ENCODE data around the gene CELSR3. TPM values are rescaled to one million over a fixed set of nuclear protein-coding genes. Genes with fewer than 3 reads are reported as not detected.

Gene CELSR3
- total and polyA plus RNA-seq, 3 experiments from 2014 or later = 0.41 to 19.3 (median 19.3) TPM

GRCh38 chr3:48595075-48595525 is 67.6 kb downstream of the CELSR3 start, which contains the start of gene COL7A1:
Gene COL7A1, minus strand, starts transcription at chr3:48595329. Its CDS starts 170 bp downstream, at chr3:48595159.
- Mint-ChIP-seq H3K27ac (peak within 1 kb of the TSS in 1 of 8 donors; percentile 94), H3K4me1 (peaks cover 0 to 11% (median 2%) of the 10 kb centered on the region in 3 donors), H3K9me3 (no peaks in the 10 kb centered on the region), H3K4me3 (peak within 1 kb of the TSS in 1 of 7 donors; percentile 23), H3K36me3 (peaks cover 0 to 33% (median 5%) of the 10 kb centered on the region in 3 donors), H3K27me3 (peaks cover 15 to 38% of the 10 kb centered on the region in 2 donors)
- ChIA-PET POLR2A (no interaction called here), CTCF (no interaction called here)
- Histone ChIP-seq H3K4me3 (ENCODE audit: low read length) (no peak within 1 kb of the TSS), H3K27ac (ENCODE audit: low read depth, low read length) (no peak within 1 kb of the TSS), H3K27me3 (ENCODE audit: insufficient read depth, low read length, poor library complexity, severe bottlenecking) (no peaks in the 10 kb centered on the region), H3K36me3 (ENCODE audit: insufficient read depth, low read length) (peaks cover 11% of the 10 kb centered on the region), H3K4me1 (ENCODE audit: insufficient read depth, low read length) (no peaks in the 10 kb centered on the region), H3K9me3 (ENCODE audit: low read length) (no peaks in the 10 kb centered on the region)
- no peak for DNase-seq

GRCh38 chr3:48594417-48595049 is 68.2 kb downstream of the CELSR3 start:
- Mint-ChIP-seq H3K36me3 (peaks cover 0 to 27% (median 4%) of the 10 kb centered on the region in 3 donors), H3K9me3 (no peaks in the 10 kb centered on the region), H3K27ac (no peak overlapping the region), H3K4me3 (peak overlapping the region in 1 of 7 donors; percentile 23), H3K27me3 (peaks cover 17 to 42% of the 10 kb centered on the region in 2 donors), H3K4me1 (peaks cover 0 to 11% (median 2%) of the 10 kb centered on the region in 3 donors)
- no peak for DNase-seq
- H3K36me3 ChIP-seq (ENCODE audit: insufficient read depth, low read length) = peaks cover 5% of the 10 kb centered on the region
- no peak overlapping the region for H3K4me3 ChIP-seq (ENCODE audit: low read length)
- H3K27ac ChIP-seq (ENCODE audit: low read depth, low read length) = no peak overlapping the region
- POLR2A ChIA-PET = no interaction called here
- H3K4me1 ChIP-seq (ENCODE audit: insufficient read depth, low read length) = no peaks in the 10 kb centered on the region
- CTCF ChIA-PET = no interaction called here
- no peaks in the 10 kb centered on the region for H3K27me3 ChIP-seq (ENCODE audit: insufficient read depth, low read length, poor library complexity, severe bottlenecking)
- no peaks in the 10 kb centered on the region for H3K9me3 ChIP-seq (ENCODE audit: low read length)

GRCh38 chr3:48593337-48593736 is 69.3 kb downstream of the CELSR3 start:
- H3K27ac Mint-ChIP-seq = no peak overlapping the region
- Histone ChIP-seq H3K4me3 (ENCODE audit: low read length) (no peak overlapping the region), H3K27me3 (ENCODE audit: insufficient read depth, low read length, poor library complexity, severe bottlenecking) (no peaks in the 10 kb centered on the region), H3K27ac (ENCODE audit: low read depth, low read length) (no peak overlapping the region), H3K4me1 (ENCODE audit: insufficient read depth, low read length) (no peaks in the 10 kb centered on the region), H3K9me3 (ENCODE audit: low read length) (no peaks in the 10 kb centered on the region), H3K36me3 (ENCODE audit: insufficient read depth, low read length) (no peaks in the 10 kb centered on the region)
- peaks cover 23 to 51% of the 10 kb centered on the region in 2 donors for H3K27me3 Mint-ChIP-seq
- H3K9me3 Mint-ChIP-seq = no peaks in the 10 kb centered on the region
- ChIA-PET CTCF (no interaction called here), POLR2A (no interaction called here)
- no peak for DNase-seq
- H3K4me3 Mint-ChIP-seq = no peak overlapping the region
- peaks cover 0 to 11% (median 2%) of the 10 kb centered on the region in 3 donors for H3K4me1 Mint-ChIP-seq
- peaks cover 0 to 16% (median 1%) of the 10 kb centered on the region in 3 donors for H3K36me3 Mint-ChIP-seq

GRCh38 chr3:48592519-48593087 is 70.1 kb downstream of the CELSR3 start:
- ChIA-PET CTCF (no interaction called here), POLR2A (no interaction called here)
- no peak overlapping the region for H3K27ac Mint-ChIP-seq
- no peaks in the 10 kb centered on the region for H3K36me3 ChIP-seq (ENCODE audit: insufficient read depth, low read length)
- peaks cover 27 to 59% of the 10 kb centered on the region in 2 donors for H3K27me3 Mint-ChIP-seq
- peaks cover 0 to 11% (median 2%) of the 10 kb centered on the region in 3 donors for H3K4me1 Mint-ChIP-seq
- H3K4me3 ChIP-seq (ENCODE audit: low read length) = no peak overlapping the region
- H3K9me3 Mint-ChIP-seq = no peaks in the 10 kb centered on the region
- H3K36me3 Mint-ChIP-seq = peaks cover 0 to 8% (median 0%) of the 10 kb centered on the region in 3 donors
- H3K4me3 Mint-ChIP-seq = no peak overlapping the region
- H3K27me3 ChIP-seq (ENCODE audit: insufficient read depth, low read length, poor library complexity, severe bottlenecking) = no peaks in the 10 kb centered on the region
- DNase-seq = no peak
- H3K9me3 ChIP-seq (ENCODE audit: low read length) = no peaks in the 10 kb centered on the region
- no peak overlapping the region for H3K27ac ChIP-seq (ENCODE audit: low read depth, low read length)
- H3K4me1 ChIP-seq (ENCODE audit: insufficient read depth, low read length) = no peaks in the 10 kb centered on the region

- H3K4me3 Mint-ChIP-seq = no peak overlapping the region
- ChIA-PET POLR2A (no interaction called here), CTCF (no interaction called here)
- no peaks in the 10 kb centered on the region for H3K4me1 ChIP-seq (ENCODE audit: insufficient read depth, low read length)
- no peaks in the 10 kb centered on the region for H3K9me3 ChIP-seq (ENCODE audit: low read length)
- H3K36me3 ChIP-seq (ENCODE audit: insufficient read depth, low read length) = no peaks in the 10 kb centered on the region
- no peaks in the 10 kb centered on the region for H3K9me3 Mint-ChIP-seq
- no peak overlapping the region for H3K4me3 ChIP-seq (ENCODE audit: low read length)
- peaks cover 0 to 11% (median 2%) of the 10 kb centered on the region in 3 donors for H3K4me1 Mint-ChIP-seq
- no peak for DNase-seq
- no peak overlapping the region for H3K27ac ChIP-seq (ENCODE audit: low read depth, low read length)
- H3K27me3 Mint-ChIP-seq = peaks cover 27 to 63% of the 10 kb centered on the region in 2 donors
- peaks cover 0 to 2% (median 0%) of the 10 kb centered on the region in 3 donors for H3K36me3 Mint-ChIP-seq
- no peaks in the 10 kb centered on the region for H3K27me3 ChIP-seq (ENCODE audit: insufficient read depth, low read length, poor library complexity, severe bottlenecking)
- no peak overlapping the region for H3K27ac Mint-ChIP-seq
These were observed 70.7 kb downstream of the CELSR3 start for GRCh38 chr3:48591886-48592518.

- CTCF ChIA-PET = no interaction called here
- Mint-ChIP-seq H3K27ac (no peak overlapping the region), H3K36me3 (no peaks in the 10 kb centered on the region), H3K27me3 (peaks cover 27 to 67% of the 10 kb centered on the region in 2 donors), H3K9me3 (no peaks in the 10 kb centered on the region), H3K4me1 (peaks cover 0 to 11% (median 2%) of the 10 kb centered on the region in 3 donors), H3K4me3 (no peak overlapping the region)
- DNase-seq = no peak
- H3K27me3 ChIP-seq (ENCODE audit: insufficient read depth, low read length, poor library complexity, severe bottlenecking) = no peaks in the 10 kb centered on the region
- H3K4me3 ChIP-seq (ENCODE audit: low read length) = no peak overlapping the region
- H3K27ac ChIP-seq (ENCODE audit: low read depth, low read length) = no peak overlapping the region
- no peaks in the 10 kb centered on the region for H3K4me1 ChIP-seq (ENCODE audit: insufficient read depth, low read length)
- POLR2A ChIA-PET = no interaction called here
- H3K9me3 ChIP-seq (ENCODE audit: low read length) = no peaks in the 10 kb centered on the region
- H3K36me3 ChIP-seq (ENCODE audit: insufficient read depth, low read length) = no peaks in the 10 kb centered on the region
These were observed 71.2 kb downstream of the CELSR3 start for GRCh38 chr3:48591436-48591835.

GRCh38 chr3:48588230-48588629 is 74.5 kb downstream of the CELSR3 start:
- no peak for DNase-seq
- ChIA-PET POLR2A (no interaction called here), CTCF (no interaction called here)
- H3K36me3 Mint-ChIP-seq = no peaks in the 10 kb centered on the region
- no peaks in the 10 kb centered on the region for H3K4me1 Mint-ChIP-seq
- Histone ChIP-seq H3K27ac (ENCODE audit: low read depth, low read length) (no peak overlapping the region), H3K4me1 (ENCODE audit: insufficient read depth, low read length) (no peaks in the 10 kb centered on the region), H3K9me3 (ENCODE audit: low read length) (no peaks in the 10 kb centered on the region), H3K36me3 (ENCODE audit: insufficient read depth, low read length) (no peaks in the 10 kb centered on the region), H3K27me3 (ENCODE audit: insufficient read depth, low read length, poor library complexity, severe bottlenecking) (no peaks in the 10 kb centered on the region), H3K4me3 (ENCODE audit: low read length) (no peak overlapping the region)
- no peak overlapping the region for H3K27ac Mint-ChIP-seq
- peaks cover 23 to 51% of the 10 kb centered on the region in 2 donors for H3K27me3 Mint-ChIP-seq
- H3K9me3 Mint-ChIP-seq = no peaks in the 10 kb centered on the region
- H3K4me3 Mint-ChIP-seq = no peak overlapping the region

GRCh38 chr3:48587686-48588085 is 75.0 kb downstream of the CELSR3 start:
- Histone ChIP-seq H3K36me3 (ENCODE audit: insufficient read depth, low read length) (no peaks in the 10 kb centered on the region), H3K27ac (ENCODE audit: low read depth, low read length) (no peak overlapping the region), H3K27me3 (ENCODE audit: insufficient read depth, low read length, poor library complexity, severe bottlenecking) (no peaks in the 10 kb centered on the region), H3K9me3 (ENCODE audit: low read length) (no peaks in the 10 kb centered on the region), H3K4me3 (ENCODE audit: low read length) (no peak overlapping the region), H3K4me1 (ENCODE audit: insufficient read depth, low read length) (no peaks in the 10 kb centered on the region)
- H3K27me3 Mint-ChIP-seq = peaks cover 17 to 46% of the 10 kb centered on the region in 2 donors
- H3K4me1 Mint-ChIP-seq = no peaks in the 10 kb centered on the region
- H3K36me3 Mint-ChIP-seq = no peaks in the 10 kb centered on the region
- POLR2A ChIA-PET = no interaction called here
- DNase-seq = no peak
- no peaks in the 10 kb centered on the region for H3K9me3 Mint-ChIP-seq
- CTCF ChIA-PET = no interaction called here
- H3K4me3 Mint-ChIP-seq = no peak overlapping the region
- no peak overlapping the region for H3K27ac Mint-ChIP-seq
